NCI-H2227 (cell line): ENCODE measurements around the gene INTS4.
"Not testable (repeated sequence)": the region's sequence is repeated elsewhere in the genome, so short reads cannot be mapped to it uniquely, and the experiment has no call there.

ENCODE experiments used
- DNase-seq: peaks from one replicate; lab custom pipeline; 2025; ENCODE audit not compliant: unreplicated experiment; lab: John Stamatoyannopoulos, UW

Gene INTS4

GRCh38 chr11:77882396-77882795 is 112.1 kb downstream of the INTS4 start:
- DNase-seq: no peak

GRCh38 chr11:77879218-77879617 is 115.2 kb downstream of the INTS4 start:
- DNase-seq: no peak

- DNase-seq: not testable (repeated sequence)
Measured at GRCh38 chr11:77878247-77878646, 116.2 kb downstream of the INTS4 start.

GRCh38 chr11:77876045-77876444 is 118.4 kb downstream of the INTS4 start:
- DNase-seq: no peak

GRCh38 chr11:77874206-77874605 is 120.3 kb downstream of the INTS4 start:
- DNase-seq: no peak

GRCh38 chr11:77873345-77873744 is 121.1 kb downstream of the INTS4 start:
- no peak for DNase-seq

- DNase-seq: no peak
Measured at GRCh38 chr11:77871855-77872254, 122.6 kb downstream of the INTS4 start.

- DNase-seq: no peak
Measured at GRCh38 chr11:77868744-77869143, 125.7 kb downstream of the INTS4 start.

- DNase-seq: no peak
Measured at GRCh38 chr11:77866336-77866735, 128.1 kb downstream of the INTS4 start.

- no peak for DNase-seq
Measured at GRCh38 chr11:77865805-77866204, 128.7 kb downstream of the INTS4 start.

- not testable (repeated sequence) for DNase-seq
Measured at GRCh38 chr11:77861444-77861843, 133.0 kb downstream of the INTS4 start.

- not testable (repeated sequence) for DNase-seq
Measured at GRCh38 chr11:77857906-77858457, 136.5 kb downstream of the INTS4 start.

GRCh38 chr11:77854838-77855237 is 139.6 kb downstream of the INTS4 start:
- DNase-seq: no peak

GRCh38 chr11:77851503-77851902 is 143.0 kb downstream of the INTS4 start:
- no peak for DNase-seq

- DNase-seq: not testable (repeated sequence)
Measured at GRCh38 chr11:77843700-77844099, 150.8 kb downstream of the INTS4 start.

- DNase-seq: no peak
Measured at GRCh38 chr11:77842441-77843121, 151.9 kb downstream of the INTS4 start.

- no peak for DNase-seq
Measured at GRCh38 chr11:77833302-77833701, 161.2 kb downstream of the INTS4 start.

GRCh38 chr11:77828926-77829325 is 165.5 kb downstream of the INTS4 start:
- no peak for DNase-seq
